Thyroid gland (tissue), 4 donors: Measurements from ENCODE around the gene DEFB125.

ENCODE experiments used
- CTCF ChIP-seq, 6 experiments: fragments of 200-600 bp in 3 of 6; fragments of 450-650 bp in 3 of 6; sonication (generic) in 3 of 6; IDR thresholded peaks; one replicate each; pipeline ENCODE4 v1.5.1; 2016 to 2019; ENCODE audit warnings: antibody characterized with exemption in 6 of 6, mild to moderate bottlenecking in 2 of 6, inconsistent platforms in 1 of 6, moderate library complexity in 1 of 6
- POLR2A ChIP-seq, 2 donors: fragments of 450-650 bp; IDR thresholded peaks; one replicate each; pipeline ENCODE4 v1.6.1; 2017; ENCODE audit warnings: antibody characterized with exemption in 2 of 2, mild to moderate bottlenecking in 2 of 2, moderate library complexity in 1 of 2

DNA sequence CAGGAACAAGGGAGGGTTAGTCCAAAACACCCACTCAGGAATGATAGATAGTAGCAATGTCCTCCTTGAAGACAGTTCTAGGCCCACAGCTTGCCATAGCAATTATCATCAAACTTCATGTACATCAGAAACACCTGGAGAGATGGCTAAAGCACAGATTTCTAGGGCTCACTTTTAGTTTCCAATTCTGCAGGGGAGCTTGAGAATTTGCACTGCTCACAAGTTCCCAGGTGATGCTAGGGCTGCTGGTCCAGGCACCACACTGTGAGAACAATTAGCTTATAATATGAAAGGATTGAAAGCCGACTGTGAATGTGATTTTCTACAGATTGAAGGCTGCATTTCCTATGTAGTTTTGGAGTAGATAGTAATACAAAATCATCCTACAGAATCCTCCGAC is 58.4 kb downstream of the DEFB125 start:
- TF ChIP-seq CTCF (IDR thresholded peaks at IDR 0.05) = no peak
- no peak for TF ChIP-seq POLR2A (IDR thresholded peaks at IDR 0.05)
